Measurements from ENCODE around the gene IRF5.

The IRF5 gene

GRCh38 chr7:128946936-128947830 is 9.5 kb downstream of the IRF5 start:
- Histone ChIP-seq H3K4me1 (peaks cover 55% of the 10 kb centered on the region), H3K9ac (no peak overlapping the region)

GRCh38 chr7:128947854-128948253 is 10.1 kb downstream of the IRF5 start:
- peak overlapping the region; percentile 73 for H3K4me2 ChIP-seq
- H3K4me3 ChIP-seq, result no peak overlapping the region
- peaks cover 51% of the 10 kb centered on the region for H3K4me1 ChIP-seq
- no peak overlapping the region for H3K9ac ChIP-seq
- H3K27ac ChIP-seq, result no peak overlapping the region; the same call in 1 of the 2 replicates
- H3K27me3 ChIP-seq, result no peaks in the 10 kb centered on the region
- no peaks in the 10 kb centered on the region for H3K9me3 ChIP-seq
- H4K20me1 ChIP-seq, result peaks cover 24% of the 10 kb centered on the region; the same call in 1 of the 2 replicates
- TF ChIP-seq Cebpa-rat (IDR thresholded peaks at IDR 0.05), result no peak
- peaks cover 25% of the 10 kb centered on the region for H3K36me3 ChIP-seq

More at GRCh38 chr7:128946936-128947830, 9.5 kb downstream of the IRF5 start:
- Histone ChIP-seq H4K20me1 (peaks cover 24% of the 10 kb centered on the region; the same call in 1 of the 2 replicates), H3K4me3 (no peak overlapping the region), H3K27me3 (no peaks in the 10 kb centered on the region), H3K36me3 (peaks cover 18% of the 10 kb centered on the region), H3K9me3 (no peaks in the 10 kb centered on the region), H3K27ac (no peak overlapping the region), H3K4me2 (peak overlapping the region; percentile 73)
- TF ChIP-seq Cebpa-rat (IDR thresholded peaks at IDR 0.05), result no peak

GRCh38 chr7:128948312-128948973 is 10.7 kb downstream of the IRF5 start:
- Histone ChIP-seq H3K9me3 (no peaks in the 10 kb centered on the region), H3K4me1 (peaks cover 50% of the 10 kb centered on the region), H3K9ac (no peak overlapping the region), H3K4me2 (peak overlapping the region; percentile 73), H3K36me3 (peaks cover 31% of the 10 kb centered on the region), H4K20me1 (peaks cover 24% of the 10 kb centered on the region; the same call in 1 of the 2 replicates), H3K27me3 (no peaks in the 10 kb centered on the region), H3K4me3 (no peak overlapping the region), H3K27ac (peak overlapping the region; percentile 47)
- TF ChIP-seq Cebpa-rat (IDR thresholded peaks at IDR 0.05), result peak; percentile 40; the same call in 1 of the 2 replicates

GRCh38 chr7:128948976-128949760 is 11.4 kb downstream of the IRF5 start:
- Histone ChIP-seq H3K36me3 (peaks cover 38% of the 10 kb centered on the region), H3K27me3 (no peaks in the 10 kb centered on the region), H3K27ac (peak overlapping the region; percentile 47), H4K20me1 (peaks cover 24% of the 10 kb centered on the region; the same call in 1 of the 2 replicates), H3K4me1 (peaks cover 43% of the 10 kb centered on the region), H3K4me2 (peak overlapping the region; percentile 73), H3K9me3 (no peaks in the 10 kb centered on the region), H3K4me3 (no peak overlapping the region), H3K9ac (no peak overlapping the region)
- no peak for TF ChIP-seq Cebpa-rat (IDR thresholded peaks at IDR 0.05)

- Histone ChIP-seq H3K4me2 (peak overlapping the region; percentile 24; the same call in 1 of the 2 replicates), H3K9me3 (no peaks in the 10 kb centered on the region), H3K4me1 (peaks cover 37% of the 10 kb centered on the region), H4K20me1 (peaks cover 24% of the 10 kb centered on the region; the same call in 1 of the 2 replicates), H3K27me3 (no peaks in the 10 kb centered on the region), H3K36me3 (peaks cover 58% of the 10 kb centered on the region), H3K9ac (no peak overlapping the region), H3K27ac (0 out of 2 replicates have a peak overlapping the region, but pooled peaks have one; percentile 35), H3K4me3 (no peak overlapping the region)
- no peak for TF ChIP-seq Cebpa-rat (IDR thresholded peaks at IDR 0.05)
Measured at GRCh38 chr7:128951296-128951695, 13.6 kb downstream of the IRF5 start.

GRCh38 chr7:128954150-128954549 is 16.4 kb downstream of the IRF5 start:
- Histone ChIP-seq H3K36me3 (peaks cover 86% of the 10 kb centered on the region), H4K20me1 (peaks cover 11% of the 10 kb centered on the region; the same call in 1 of the 2 replicates), H3K9ac (no peak overlapping the region), H3K4me2 (no peak overlapping the region), H3K27me3 (no peaks in the 10 kb centered on the region), H3K9me3 (no peaks in the 10 kb centered on the region), H3K27ac (no peak overlapping the region), H3K4me1 (peaks cover 19% of the 10 kb centered on the region), H3K4me3 (no peak overlapping the region)
- TF ChIP-seq Cebpa-rat (IDR thresholded peaks at IDR 0.05), result no peak

GRCh38 chr7:128954830-128955802 is 17.4 kb downstream of the IRF5 start:
- TF ChIP-seq Cebpa-rat (IDR thresholded peaks at IDR 0.05), result no peak
- Histone ChIP-seq H3K27me3 (no peaks in the 10 kb centered on the region), H3K4me2 (no peak overlapping the region), H3K4me1 (peaks cover 12% of the 10 kb centered on the region), H3K9ac (no peak overlapping the region; the same call in 1 of the 2 replicates), H3K36me3 (peaks cover 96% of the 10 kb centered on the region), H3K27ac (no peak overlapping the region), H4K20me1 (0 out of 2 replicates have a peak, but pooled peaks cover 7% of the 10 kb centered on the region), H3K9me3 (no peaks in the 10 kb centered on the region), H3K4me3 (no peak overlapping the region)

- no peak overlapping the region for H3K27ac ChIP-seq
- H3K4me1 ChIP-seq, result peaks cover 12% of the 10 kb centered on the region
- H4K20me1 ChIP-seq, result 0 out of 2 replicates have a peak, but pooled peaks cover 7% of the 10 kb centered on the region
- H3K4me3 ChIP-seq, result no peak overlapping the region
- H3K27me3 ChIP-seq, result no peaks in the 10 kb centered on the region
- peaks cover 97% of the 10 kb centered on the region for H3K36me3 ChIP-seq
- TF ChIP-seq Cebpa-rat (IDR thresholded peaks at IDR 0.05), result no peak
- H3K4me2 ChIP-seq, result no peak overlapping the region
- no peak overlapping the region for H3K9ac ChIP-seq
- no peaks in the 10 kb centered on the region for H3K9me3 ChIP-seq
Measured at GRCh38 chr7:128955981-128956380, 18.3 kb downstream of the IRF5 start.
